Mammary epithelial cell (primary cell): Measurements from ENCODE around the gene PTPRM.

Source experiments
- CTCF ChIP-seq, 2 donors: IDR thresholded peaks in 1 of 2; conservative IDR thresholded peaks in 1 of 2; 2 replicates each; pipeline ENCODE4 v1.5.1; 2011 to 2012; ENCODE audit warnings: inconsistent platforms in 2 of 2, low read length in 2 of 2, mild to moderate bottlenecking in 2 of 2, control low read depth in 1 of 2, low read depth in 1 of 2; ENCODE audit not compliant: insufficient read depth in 1 of 2; ENCODE audit errors: extremely low read depth in 1 of 2
- EZH2 ChIP-seq: IDR thresholded peaks from 2 replicates; pipeline ENCODE4 v1.6.1; 2012; ENCODE audit warnings: low read length, inconsistent platforms, borderline replicate concordance

- TF ChIP-seq EZH2 (no peak), CTCF (conservative IDR thresholded peaks at IDR 0.05 in 1 of 2, IDR thresholded peaks at IDR 0.05 in 1 of 2; ENCODE audit: extremely low read depth in 1 of 2, insufficient read depth in 1 of 2, low read depth in 1 of 2, low read length in 2 of 2) (no peak)
These were observed 199.2 kb downstream of the PTPRM start for GRCh38 chr18:7766346-7766745.
